WI38 (cell line): Measurements from ENCODE around the gene MRAP2.
"Not testable (repeated sequence)": the region's sequence is repeated elsewhere in the genome, so short reads cannot be mapped to it uniquely, and the experiment has no call there.

Source experiments
- H3K4me3 ChIP-seq: 2 replicates; pipeline ENCODE4 v1.5.1; 2011; ENCODE audit warnings: low read depth, mild to moderate bottlenecking, control low read depth, low read length
- TF ChIP-seq, protein P1 (sequence below): IDR thresholded peaks from 2 replicates; pipeline ENCODE4 v1.5.1; 2012; ENCODE audit warnings: low read depth, mild to moderate bottlenecking, control low read depth, low read length

The MRAP2 gene

DNA sequence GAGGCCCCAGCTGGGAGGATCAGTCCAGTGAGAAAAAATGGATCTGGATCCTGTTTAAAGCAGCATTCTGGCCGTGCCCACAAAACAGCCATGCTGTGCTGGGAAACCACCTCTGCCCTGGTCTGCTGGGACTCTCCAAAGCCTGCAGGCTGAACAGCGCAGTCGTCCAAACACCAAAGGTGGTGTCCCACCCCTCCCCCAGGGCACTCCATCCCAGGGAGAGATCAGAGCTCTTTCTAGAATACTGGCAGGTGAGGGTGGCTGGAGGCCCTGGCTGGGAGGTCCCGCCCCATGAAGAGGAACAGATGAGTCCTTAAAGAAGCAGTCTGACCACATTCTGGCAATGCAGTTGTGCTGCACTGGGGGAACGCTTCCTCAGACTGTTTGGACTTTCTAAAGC, 84.6 kb downstream of the MRAP2 start:
- TF ChIP-seq, protein P1, sequence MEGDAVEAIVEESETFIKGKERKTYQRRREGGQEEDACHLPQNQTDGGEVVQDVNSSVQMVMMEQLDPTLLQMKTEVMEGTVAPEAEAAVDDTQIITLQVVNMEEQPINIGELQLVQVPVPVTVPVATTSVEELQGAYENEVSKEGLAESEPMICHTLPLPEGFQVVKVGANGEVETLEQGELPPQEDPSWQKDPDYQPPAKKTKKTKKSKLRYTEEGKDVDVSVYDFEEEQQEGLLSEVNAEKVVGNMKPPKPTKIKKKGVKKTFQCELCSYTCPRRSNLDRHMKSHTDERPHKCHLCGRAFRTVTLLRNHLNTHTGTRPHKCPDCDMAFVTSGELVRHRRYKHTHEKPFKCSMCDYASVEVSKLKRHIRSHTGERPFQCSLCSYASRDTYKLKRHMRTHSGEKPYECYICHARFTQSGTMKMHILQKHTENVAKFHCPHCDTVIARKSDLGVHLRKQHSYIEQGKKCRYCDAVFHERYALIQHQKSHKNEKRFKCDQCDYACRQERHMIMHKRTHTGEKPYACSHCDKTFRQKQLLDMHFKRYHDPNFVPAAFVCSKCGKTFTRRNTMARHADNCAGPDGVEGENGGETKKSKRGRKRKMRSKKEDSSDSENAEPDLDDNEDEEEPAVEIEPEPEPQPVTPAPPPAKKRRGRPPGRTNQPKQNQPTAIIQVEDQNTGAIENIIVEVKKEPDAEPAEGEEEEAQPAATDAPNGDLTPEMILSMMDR = no peak
- H3K4me3 ChIP-seq = no peak overlapping the region

- TF ChIP-seq, protein P1 = no peak
- no peak overlapping the region for H3K4me3 ChIP-seq
These were observed 85.7 kb downstream of the MRAP2 start for GRCh38 chr6:84119277-84119676.

GRCh38 chr6:84123186-84123585, 89.6 kb downstream of the MRAP2 start:
- TF ChIP-seq, protein P1 = no peak
- no peak overlapping the region for H3K4me3 ChIP-seq

GRCh38 chr6:84129588-84129987, 96.0 kb downstream of the MRAP2 start:
- not testable (repeated sequence) for H3K4me3 ChIP-seq

DNA sequence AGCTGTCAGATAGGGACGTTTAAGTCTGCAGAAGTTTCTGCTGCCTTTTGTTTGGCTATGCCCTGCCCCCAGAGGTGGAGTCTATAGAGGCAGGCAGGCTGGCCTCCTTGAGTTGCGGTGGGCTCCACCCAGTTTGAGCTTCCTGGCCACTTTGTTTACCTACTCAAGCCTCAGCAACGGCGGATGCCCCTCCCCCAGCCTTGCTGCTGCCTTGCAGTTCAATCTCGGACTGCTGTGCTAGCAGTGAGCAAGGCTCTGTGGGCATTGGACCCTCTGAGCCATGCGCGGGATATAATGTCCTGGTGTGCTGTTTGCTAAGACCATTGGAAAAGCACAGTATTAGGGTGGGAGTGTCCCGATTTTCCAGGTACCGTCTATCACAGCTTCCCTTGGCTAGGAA, 99.8 kb downstream of the MRAP2 start:
- not testable (repeated sequence) for H3K4me3 ChIP-seq

DNA sequence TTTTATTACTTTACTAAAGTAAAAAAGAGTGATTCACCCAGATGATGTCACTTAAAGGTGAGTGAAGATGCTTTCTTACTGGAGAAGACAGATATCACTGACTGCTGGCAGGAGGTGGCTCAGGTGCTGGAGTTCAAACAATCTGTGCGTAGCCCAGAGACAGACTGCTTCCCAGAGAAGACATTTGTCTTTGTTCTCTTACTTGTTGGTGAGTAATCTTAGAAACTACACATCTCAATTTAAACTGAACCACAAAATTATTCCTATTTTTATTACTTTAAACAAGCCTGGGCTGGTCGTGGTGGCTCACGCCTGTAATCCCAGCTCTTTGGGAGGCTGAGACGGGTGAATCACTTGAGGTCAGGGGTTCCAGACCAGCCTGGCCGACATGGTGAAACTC, 101.7 kb downstream of the MRAP2 start:
- TF ChIP-seq, protein P1 = no peak
- no peak overlapping the region for H3K4me3 ChIP-seq

DNA sequence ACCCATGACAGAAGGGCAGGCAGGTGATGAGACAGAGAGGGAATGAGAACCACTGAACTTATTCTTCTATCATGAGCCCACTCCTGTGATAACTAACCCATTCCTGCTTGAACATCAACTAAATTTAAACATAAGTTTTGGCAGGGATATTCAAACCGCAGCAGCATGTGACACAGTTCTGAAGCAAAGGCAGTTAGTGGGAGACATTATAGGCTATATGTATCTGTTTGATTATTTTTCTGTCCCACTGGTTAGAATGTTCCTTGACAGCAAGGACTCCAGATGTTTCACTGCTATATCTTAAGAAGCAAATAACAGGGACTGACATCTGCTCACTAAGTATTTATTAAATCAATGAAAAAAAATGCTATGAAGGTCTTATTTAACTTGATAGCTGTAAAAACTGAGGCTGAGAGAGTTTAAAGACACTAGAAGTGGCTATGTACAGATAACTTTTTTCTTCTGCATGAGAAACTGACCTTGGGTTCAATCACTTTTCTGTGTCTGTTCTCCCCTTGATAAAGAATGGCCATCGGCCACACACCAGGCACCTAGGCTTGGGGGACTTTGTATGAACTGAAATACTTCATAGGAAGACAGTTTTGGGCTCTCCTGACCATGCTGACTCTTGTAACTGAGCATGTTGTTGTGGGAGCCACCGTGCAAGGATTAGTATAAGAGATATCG, 102.9 kb downstream of the MRAP2 start:
- no peak overlapping the region for H3K4me3 ChIP-seq
- TF ChIP-seq, protein P1 = no peak

DNA sequence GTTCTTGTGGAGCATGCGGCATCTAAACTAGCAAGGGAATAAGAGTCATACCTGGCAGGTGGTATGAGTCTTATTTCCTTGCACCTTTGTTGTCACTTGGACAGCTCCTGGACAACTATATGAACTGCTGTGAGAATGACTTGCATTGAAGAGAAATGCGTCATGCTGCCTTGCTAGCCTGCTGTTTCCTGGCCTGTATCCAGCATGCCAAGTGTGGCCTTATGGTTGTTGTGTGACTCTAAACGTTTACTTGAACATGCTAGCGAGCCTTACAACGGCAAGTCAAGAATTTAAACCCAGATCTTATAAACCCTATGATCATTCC, 103.4 kb downstream of the MRAP2 start:
- no peak overlapping the region for H3K4me3 ChIP-seq
- TF ChIP-seq, protein P1 = no peak
